HepG2 (cell line): ENCODE measurements around the gene CX3CR1. TPM values are rescaled to one million over a fixed set of nuclear protein-coding genes. Genes with fewer than 3 reads are reported as not detected.

Source experiments
- ATAC-seq: fragments of 200-7000 bp; cut with Tn5 transposase; 3 replicates; pipeline ENCODE4 v1.9.1; 2020; ENCODE audit warnings: mild to moderate bottlenecking, moderate library complexity
- BruUV-seq: library from RNA; stranded (reverse); fragments of 400-500 nt; replicated peaks from 2 replicates; lab custom pipeline; 2021; lab: Mats Ljungman, UMichigan
- CTCF ChIA-PET: fragments of 300-600 bp; formaldehyde crosslinking; extraction: SDS; loops from one replicate; lab custom pipeline; 2021; ENCODE audit warnings: low total read pairs, inconsistent platforms, low intra/inter-chr PET ratio; lab: Yijun Ruan, JAX
- POLR2A ChIA-PET: fragments of 350-600 bp; sonication (Branson Sonifier 250); formaldehyde crosslinking; loops from one replicate; lab custom pipeline; 2020; ENCODE audit warnings: antibody characterized with exemption, inconsistent platforms; lab: Yijun Ruan, JAX
- DNase-seq: peaks from one replicate; pipeline ENCODE4 v3.0.0-alpha.2; 2015; ENCODE audit warnings: low spot score
- FAIRE-seq: peaks from 3 replicates; lab custom pipeline; 2011; peaks lifted over from hg19 to GRCh38; lab: Jason Lieb, UNC
- H2AFZ ChIP-seq: one replicate; pipeline ENCODE4 v1.6.1; 2011; ENCODE audit warnings: low read length, inconsistent platforms
- H3K27ac ChIP-seq: fragments of 300-600 bp; 3 replicates; pipeline ENCODE4 v1.8.0; 2011; ENCODE audit warnings: mixed run types, mild to moderate bottlenecking, mixed read lengths, low read length, inconsistent platforms; ENCODE audit not compliant: insufficient read depth; ENCODE audit errors: extremely low read length
- H3K27me3 ChIP-seq, 2 experiments: fragments of 200-600 bp in 1 of 2; 2 replicates in 1 of 2; 3 replicates in 1 of 2; pipeline versions ENCODE4 v1.6.0 to v1.8.0; 2011; ENCODE audit warnings: low read length in 2 of 2, mild to moderate bottlenecking in 2 of 2, moderate library complexity in 2 of 2, inconsistent platforms in 1 of 2; ENCODE audit not compliant: insufficient read depth in 2 of 2, control insufficient read depth in 1 of 2
- H3K36me3 ChIP-seq, 2 experiments: fragments of 200-600 bp in 1 of 2; replicated peaks in 1 of 2; 2 replicates in 1 of 2; 3 replicates in 1 of 2; pipeline versions ENCODE4 v1.5.1 to v1.8.0; 2011; ENCODE audit warnings: low read length in 2 of 2, inconsistent platforms in 1 of 2; ENCODE audit not compliant: insufficient read depth in 2 of 2, control insufficient read depth in 1 of 2
- H3K4me1 ChIP-seq: 2 replicates; pipeline ENCODE4 v1.5.1; 2012; ENCODE audit warnings: low read length, inconsistent platforms; ENCODE audit not compliant: insufficient read depth
- H3K4me2 ChIP-seq: 2 replicates; pipeline ENCODE4 v1.6.0; 2011; ENCODE audit warnings: low read depth, low read length, inconsistent platforms
- H3K4me3 ChIP-seq, 3 experiments: fragments of 200-600 bp in 1 of 3; sonication (generic), shearing (Covaris generic) in 1 of 3; replicated peaks in 1 of 3; 2 replicates each; pipeline ENCODE4 v1.5.1; 2011 to 2016; ENCODE audit warnings: low read length in 3 of 3, inconsistent platforms in 2 of 3, low read depth in 2 of 3, mild to moderate bottlenecking in 2 of 3, control low read depth in 1 of 3, mixed read lengths in 1 of 3; ENCODE audit not compliant: insufficient read depth in 1 of 3
- H3K79me2 ChIP-seq: one replicate; pipeline ENCODE4 v1.6.1; 2011; ENCODE audit warnings: low read length, inconsistent platforms; ENCODE audit not compliant: insufficient read depth
- H3K9ac ChIP-seq: 2 replicates; pipeline ENCODE4 v1.6.0; 2011; ENCODE audit warnings: mild to moderate bottlenecking, low read depth, low read length, inconsistent platforms; ENCODE audit not compliant: insufficient read depth
- H3K9me3 ChIP-seq: 2 replicates; pipeline ENCODE4 v1.5.1; 2012; ENCODE audit warnings: mild to moderate bottlenecking, low read length
- H4K20me1 ChIP-seq: 2 replicates; pipeline ENCODE4 v1.6.0; 2011; ENCODE audit warnings: inconsistent platforms, mild to moderate bottlenecking, low read length, moderate library complexity; ENCODE audit not compliant: insufficient read depth
- DPF2 ChIP-seq: sonication (generic); formaldehyde crosslinking; IDR thresholded peaks from 2 replicates; pipeline ENCODE4 v1.4.0; 2020; ENCODE audit warnings: mild to moderate bottlenecking, low read depth, missing genetic modification reagents, borderline replicate concordance
- HOXA7 ChIP-seq: sonication (generic); formaldehyde crosslinking; IDR thresholded peaks from 2 replicates; pipeline ENCODE4 v1.8.1; 2022; ENCODE audit warnings: mild to moderate bottlenecking, missing genetic modification reagents, moderate library complexity
- MED13 ChIP-seq: sonication (generic); formaldehyde crosslinking; IDR thresholded peaks from 2 replicates; pipeline ENCODE4 v1.5.0; 2020; ENCODE audit warnings: missing genetic modification reagents
- NPAS2 ChIP-seq: sonication (generic); formaldehyde crosslinking; IDR thresholded peaks from 2 replicates; pipeline ENCODE4 v1.8.0; 2022; ENCODE audit warnings: mild to moderate bottlenecking, missing genetic modification reagents, borderline replicate concordance
- PBX3 ChIP-seq: sonication (generic); formaldehyde crosslinking; IDR thresholded peaks from 2 replicates; pipeline ENCODE4 v1.8.1; 2023; ENCODE audit warnings: missing genetic modification reagents, inconsistent platforms, borderline replicate concordance
- POLR2AphosphoS2 ChIP-seq: IDR thresholded peaks from 2 replicates; pipeline ENCODE4 v1.6.1; 2011; ENCODE audit warnings: low read depth, low read length, improper control_type of control experiment
- SNAPC4 ChIP-seq: sonication (generic); formaldehyde crosslinking; IDR thresholded peaks from 2 replicates; pipeline ENCODE4 v1.4.0; 2020; ENCODE audit warnings: mild to moderate bottlenecking, missing genetic modification reagents
- SNRNP70 ChIP-seq: fragments of 200-400 bp; formaldehyde crosslinking; IDR thresholded peaks from 2 replicates; pipeline ENCODE4 v1.6.1; 2017; ENCODE audit warnings: mild to moderate bottlenecking, low read depth, low read length, moderate library complexity
- SP4 ChIP-seq: sonication (generic); formaldehyde crosslinking; IDR thresholded peaks from 2 replicates; pipeline ENCODE4 v1.8.1; 2023; ENCODE audit warnings: mild to moderate bottlenecking, missing genetic modification reagents
- TMF1 ChIP-seq: sonication (generic); formaldehyde crosslinking; IDR thresholded peaks from 2 replicates; pipeline ENCODE4 v1.8.1; 2022; ENCODE audit warnings: low read depth, missing genetic modification reagents
- ZNF569 ChIP-seq: sonication (generic); formaldehyde crosslinking; IDR thresholded peaks from 2 replicates; pipeline ENCODE4 v1.5.0; 2020; ENCODE audit warnings: mild to moderate bottlenecking, missing genetic modification reagents, moderate library complexity, borderline replicate concordance
- ZNF747 ChIP-seq: sonication (generic); formaldehyde crosslinking; IDR thresholded peaks from 2 replicates; pipeline ENCODE4 v1.8.1; 2023; ENCODE audit warnings: missing genetic modification reagents, mild to moderate bottlenecking, borderline replicate concordance
- ZNF800 ChIP-seq: sonication (generic); formaldehyde crosslinking; IDR thresholded peaks from 2 replicates; pipeline ENCODE4 v1.4.0; 2020; ENCODE audit warnings: missing genetic modification reagents
- WGBS: methylation state at CpG from one replicate; pipeline ENCODE4 v1.1.6; 2017; ENCODE audit warnings: low lambda C conversion rate; 5-methylcytosine and 5-hydroxymethylcytosine counted together
- in situ Hi-C: cut with HindIII; loops from 2 replicates; pipeline ENCODE4 v1.10.0; 2017; ENCODE audit warnings: low pct_unique_long_range_greater_than_20kb; ENCODE audit not compliant: extremely low pct_ligation_motif_present
- intact Hi-C: fragments of 100-400 bp; cut with micrococcal nuclease; formaldehyde crosslinking; loops from one replicate; pipeline ENCODE4 v1.10.0; 2022; ENCODE audit not compliant: unreplicated experiment
- polyA plus RNA-seq, 8 experiments: library from polyadenylated mRNA; depleted of rRNA in 3 of 8; stranded (reverse) in 7 of 8; unstranded in 1 of 8; fragments of >200 nt; fragmentation: Illumina TruSeq in 4 of 8; extraction: Trizol in 4 of 8; gene quantifications; 2 replicates each; pipeline versions ENCODE4 v1.2.1 to v1.2.3, GENCODE V29; 2011 to 2016; ENCODE audit warnings: low read depth in 4 of 8, missing spikeins in 1 of 8, mixed read lengths in 1 of 8; ENCODE audit not compliant: insufficient read depth in 1 of 8
- total RNA-seq, 5 experiments: library from RNA; depleted of rRNA; stranded (reverse); fragments of >200 nt; fragmentation: Illumina TruSeq; extraction: Trizol; gene quantifications; 2 replicates each; pipeline ENCODE4 v1.2.3, GENCODE V29; 2016; ENCODE audit warnings: low read depth in 1 of 5
- TF ChIP-seq, protein P1 (sequence below): sonication (generic); formaldehyde crosslinking; IDR thresholded peaks from 2 replicates; pipeline ENCODE4 v1.8.1; 2023; ENCODE audit warnings: mild to moderate bottlenecking, inconsistent platforms, moderate library complexity, missing genetic modification reagents, borderline replicate concordance

CX3CR1 gene
- total and polyA plus RNA-seq, 2 of the 13 experiments (the other 11 are each of a cell fraction or from before 2014, with no cell fraction given) = not detected

GRCh38 chr3:39317571-39318169 is 37.8 kb upstream of the CX3CR1 start:
- Histone ChIP-seq H3K79me2 (no peaks in the 10 kb centered on the region), H3K27me3 (no peaks in the 10 kb centered on the region), H3K4me2 (peak overlapping the region; percentile 50), H3K27ac (peak overlapping the region; percentile 59), H3K4me3 (no peak overlapping the region; a peak in 1 of 6 replicates), H3K9me3 (peaks cover 28% of the 10 kb centered on the region), H3K36me3 (no peaks in the 10 kb centered on the region), H3K4me1 (peaks cover 27% of the 10 kb centered on the region), H3K9ac (no peak overlapping the region), H2AFZ (no peak overlapping the region), H4K20me1 (no peaks in the 10 kb centered on the region)
- peak; percentile 92 for FAIRE-seq
- CTCF ChIA-PET = interaction anchor here (0.7 kb wide), 1 partner anchor 25 kb away, joined by 3 read pairs; no protein-coding TSS in a partner anchor
- POLR2A ChIA-PET = interaction anchor here (1.9 kb wide), 1 partner anchor 66 kb away, joined by 4 read pairs; no protein-coding TSS in a partner anchor
- in situ Hi-C loops = no loop called here
- ATAC-seq = peak; percentile 99
- WGBS = 0% methylated on average over 2 of the region's 2 CpGs
- intact Hi-C loops = loop anchor here (2.0 kb wide), 1 partner anchor 61 kb away; no protein-coding TSS in a partner anchor
- BruUV-seq = no TSS peak
- DNase-seq = peak; percentile 95
- TF ChIP-seq SNAPC4 (CRISPR knock-in tag) (no peak), DPF2 (CRISPR knock-in tag) (peak; percentile 61; the same call in 1 of the 2 replicates), NPAS2 (no peak), TMF1 (no peak), MED13 (CRISPR knock-in tag) (peak; percentile 64; the same call in 1 of the 2 replicates), POLR2AphosphoS2 (no peak), ZNF747 (CRISPR knock-in tag) (peak; percentile 63; the same call in 1 of the 2 replicates), SP4 (no peak), SNRNP70 (no peak), ZNF800 (CRISPR knock-in tag) (peak; percentile 45; the same call in 1 of the 2 replicates), PBX3 (CRISPR knock-in tag) (no peak), HOXA7 (no peak), ZNF569 (CRISPR knock-in tag) (no peak)
- TF ChIP-seq, protein P1, sequence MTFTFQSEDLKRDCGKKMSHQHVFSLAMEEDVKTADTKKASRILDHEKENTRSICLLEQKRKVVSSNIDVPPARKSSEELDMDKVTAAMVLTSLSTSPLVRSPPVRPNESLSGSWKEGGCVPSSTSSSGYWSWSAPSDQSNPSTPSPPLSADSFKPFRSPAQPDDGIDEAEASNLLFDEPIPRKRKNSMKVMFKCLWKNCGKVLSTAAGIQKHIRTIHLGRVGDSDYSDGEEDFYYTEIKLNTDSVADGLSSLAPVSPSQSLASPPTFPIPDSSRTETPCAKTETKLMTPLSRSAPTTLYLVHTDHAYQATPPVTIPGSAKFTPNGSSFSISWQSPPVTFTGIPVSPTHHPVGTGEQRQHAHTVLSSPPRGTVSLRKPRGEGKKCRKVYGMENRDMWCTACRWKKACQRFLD (CRISPR knock-in tag) = no peak
